Activated B cell treated with CpG ODN at 0.5 μM for 24 hours (primary cell): Measurements from ENCODE around the gene XRCC3. TPM values are rescaled to one million over a fixed set of nuclear protein-coding genes. Genes with fewer than 3 reads are reported as not detected.

Source experiments
- ATAC-seq: fragments of 200-7000 bp; cut with Tn5 transposase; one replicate; pipeline ENCODE4 v1.10.0; 2021; ENCODE audit warnings: low read depth, mild to moderate bottlenecking, moderate library complexity
- CTCF ChIA-PET: fragments of 350-600 bp; sonication (Branson Sonifier 250); formaldehyde crosslinking; loops from one replicate; lab custom pipeline; 2021; ENCODE audit warnings: antibody characterized with exemption; lab: Charles Lee
- POLR2A ChIA-PET: fragments of 350-600 bp; sonication (Branson Sonifier 250); formaldehyde crosslinking; loops from one replicate; lab custom pipeline; 2021; ENCODE audit warnings: antibody characterized with exemption; lab: Charles Lee
- DNase-seq: peaks from one replicate; pipeline ENCODE4 v3.0.0; 2022
- H3K27ac Mint-ChIP-seq: one replicate; pipeline ENCODE4 v1.8.0; 2020; ENCODE audit warnings: mixed read lengths
- H3K27me3 Mint-ChIP-seq: one replicate; pipeline ENCODE4 v1.8.0; 2021; ENCODE audit warnings: mixed read lengths
- H3K36me3 Mint-ChIP-seq: one replicate; pipeline ENCODE4 v1.8.0; 2021; ENCODE audit warnings: low read depth, mixed read lengths
- H3K4me1 Mint-ChIP-seq: one replicate; pipeline ENCODE4 v1.8.0; 2021; ENCODE audit warnings: mixed read lengths
- H3K4me3 Mint-ChIP-seq: one replicate; pipeline ENCODE4 v1.8.0; 2020; ENCODE audit warnings: mild to moderate bottlenecking, mixed read lengths
- H3K9me3 Mint-ChIP-seq: one replicate; pipeline ENCODE4 v1.8.0; 2020; ENCODE audit warnings: mixed read lengths
- CTCF ChIP-seq: fragments of 200-600 bp; IDR thresholded peaks from one replicate; pipeline ENCODE4 v1.8.0; 2022; ENCODE audit warnings: antibody characterized with exemption, mild to moderate bottlenecking
- intact Hi-C: fragments of 100-400 bp; cut with micrococcal nuclease; formaldehyde crosslinking; loops from one replicate; pipeline ENCODE4 v1.15.1; 2024
- total RNA-seq: library from RNA; stranded (reverse); gene quantifications from 2 replicates; pipeline ENCODE4 v1.2.3, GENCODE V29; 2022

Gene XRCC3
- total RNA-seq, 1 donor from 2014 or later = 26.0 TPM

GRCh38 chr14:103649001-103649400, 66.2 kb downstream of the XRCC3 start:
- no peak for DNase-seq
- intact Hi-C loops = no loop called here
- ChIA-PET POLR2A (no interaction called here), CTCF (no interaction called here)
- Mint-ChIP-seq H3K4me1 (peaks cover 28% of the 10 kb centered on the region), H3K4me3 (no peak overlapping the region), H3K27me3 (no peaks in the 10 kb centered on the region), H3K27ac (no peak overlapping the region), H3K9me3 (no peaks in the 10 kb centered on the region), H3K36me3 (peaks cover 16% of the 10 kb centered on the region)
- ATAC-seq = no peak
- no peak for TF ChIP-seq CTCF

Other genes starting within 250 kb of the XRCC3 start
- gene CKB, start 192.6 kb downstream of the XRCC3 start, total RNA-seq = 8.6 and 12.0 TPM in 2 replicates
- 19.4 and 21.8 TPM in 2 replicates for gene TRMT61A, start 186.3 kb downstream of the XRCC3 start, total RNA-seq
- gene BAG5, start 152.8 kb downstream of the XRCC3 start, total RNA-seq = 26.9 and 28.8 TPM in 2 replicates
- 28.4 and 28.8 TPM in 2 replicates for gene COA8, start 152.5 kb downstream of the XRCC3 start, total RNA-seq
- 126 and 153 TPM in 2 replicates for gene KLC1, start 86.2 kb downstream of the XRCC3 start, total RNA-seq
- 12.4 and 16.7 TPM in 2 replicates for gene ZFYVE21, start 359 bp upstream of the XRCC3 start, total RNA-seq
- gene PPP1R13B, start 132.1 kb upstream of the XRCC3 start, total RNA-seq = 16.2 and 18.8 TPM in 2 replicates
- 2.6 and 3.1 TPM in 2 replicates for gene TDRD9, start 213.0 kb upstream of the XRCC3 start, total RNA-seq
- gene RD3L, start 227.1 kb upstream of the XRCC3 start, total RNA-seq = not detected in 2 replicates